SK-N-SH (cell line): Measurements from ENCODE around the gene SLN. TPM values are rescaled to one million over a fixed set of nuclear protein-coding genes. Genes with fewer than 3 reads are reported as not detected.

ENCODE experiments used
- CTCF ChIA-PET: fragments of 300-600, 350-600 bp; formaldehyde crosslinking; extraction: SDS; loops from one replicate; lab custom pipeline; 2021; lab: Yijun Ruan, JAX
- POLR2A ChIA-PET: fragments of 350-600 bp; sonication (Branson Sonifier 250); formaldehyde crosslinking; extraction: SDS; loops from one replicate; lab custom pipeline; 2020; ENCODE audit warnings: antibody characterized with exemption, inconsistent platforms; lab: Yijun Ruan, JAX
- DNase-seq: peaks from one replicate; pipeline ENCODE4 v3.0.0; 2012
- H2AFZ ChIP-seq: fragments of 200-600 bp; sonication (generic); 2 replicates; pipeline ENCODE4 v1.8.1; 2016; ENCODE audit warnings: antibody characterized with exemption, mild to moderate bottlenecking, low read depth
- H3F3A ChIP-seq: fragments of 200-600 bp; sonication (generic); replicated peaks from 2 replicates; pipeline ENCODE3; 2016; ENCODE audit warnings: antibody characterized with exemption, mild to moderate bottlenecking; ENCODE audit not compliant: insufficient read depth
- H3K27ac ChIP-seq, 2 experiments: fragments of 200-500 bp in 1 of 2; fragments of 200-600 bp in 1 of 2; sonication (Bioruptor generic) in 1 of 2; sonication (generic), shearing (Covaris generic) in 1 of 2; 2 replicates each; pipeline versions ENCODE4 v1.5.1 to v1.6.1; 2014 to 2016; ENCODE audit warnings: low read depth in 2 of 2, inconsistent platforms in 1 of 2, low read length in 1 of 2, mild to moderate bottlenecking in 1 of 2, mixed read lengths in 1 of 2
- H3K27me3 ChIP-seq: fragments of 200-600 bp; sonication (generic), shearing (Covaris generic); 2 replicates; pipeline ENCODE4 v1.6.1; 2016; ENCODE audit warnings: mixed run types; ENCODE audit not compliant: insufficient read depth
- H3K36me3 ChIP-seq, 2 experiments: fragments of 200-500 bp in 1 of 2; fragments of 200-600 bp in 1 of 2; sonication (Bioruptor generic) in 1 of 2; sonication (generic) in 1 of 2; replicated peaks in 1 of 2; 2 replicates each; pipeline versions ENCODE3 to v1.5.1; 2014 to 2016; ENCODE audit warnings: low read length in 1 of 2, mild to moderate bottlenecking in 1 of 2; ENCODE audit not compliant: insufficient read depth in 2 of 2, control insufficient read depth in 1 of 2
- H3K4me1 ChIP-seq, 2 experiments: fragments of 200-500 bp in 1 of 2; fragments of 200-600 bp in 1 of 2; sonication (Bioruptor generic) in 1 of 2; sonication (generic), shearing (Covaris generic) in 1 of 2; 2 replicates each; pipeline versions ENCODE4 v1.5.1 to v1.6.1; 2014 to 2016; ENCODE audit warnings: low read depth in 1 of 2, low read length in 1 of 2, mixed run types in 1 of 2; ENCODE audit not compliant: insufficient read depth in 2 of 2, control insufficient read depth in 1 of 2
- H3K4me2 ChIP-seq: fragments of 200-600 bp; sonication (generic), shearing (Covaris generic); 2 replicates; pipeline ENCODE4 v1.6.1; 2017; ENCODE audit warnings: mixed run types
- H3K4me3 ChIP-seq, 2 experiments: fragments of 200-500 bp in 1 of 2; fragments of 200-600 bp in 1 of 2; sonication (Bioruptor generic) in 1 of 2; sonication (generic), shearing (Covaris generic) in 1 of 2; 2 replicates each; pipeline versions ENCODE4 v1.5.1 to v1.8.1; 2014 to 2016; ENCODE audit warnings: low read depth in 2 of 2, inconsistent platforms in 1 of 2, low read length in 1 of 2, mild to moderate bottlenecking in 1 of 2, mixed read lengths in 1 of 2, moderate library complexity in 1 of 2
- H3K79me2 ChIP-seq: fragments of 200-600 bp; sonication (generic); 2 replicates; pipeline ENCODE4 v1.8.1; 2017; ENCODE audit warnings: mild to moderate bottlenecking; ENCODE audit not compliant: insufficient read depth
- H3K9ac ChIP-seq: fragments of 200-600 bp; sonication (generic); 2 replicates; pipeline ENCODE4 v1.6.1; 2017; ENCODE audit warnings: mixed run types
- H3K9me2 ChIP-seq: fragments of 200-600 bp; sonication (generic); 2 replicates; pipeline ENCODE4 v1.6.1; 2017; ENCODE audit warnings: mixed run types
- H3K9me3 ChIP-seq: fragments of 200-600 bp; sonication (generic); 2 replicates; pipeline ENCODE4 v1.6.1; 2017; ENCODE audit warnings: mixed run types, mild to moderate bottlenecking, moderate library complexity
- H4K20me1 ChIP-seq: fragments of 200-600 bp; sonication (generic); 2 replicates; pipeline ENCODE4 v1.6.1; 2017; ENCODE audit warnings: mild to moderate bottlenecking, mixed run types; ENCODE audit not compliant: insufficient read depth
- CHD2 ChIP-seq: fragments of 150-350 bp; IDR thresholded peaks from 2 replicates; pipeline ENCODE4 v1.6.1; 2018; ENCODE audit warnings: low read length; ENCODE audit not compliant: partially characterized antibody
- EP300 ChIP-seq, 2 experiments: IDR thresholded peaks; 2 replicates each; pipeline versions ENCODE4 v1.4.0 to v1.6.1; 2012; ENCODE audit warnings: borderline replicate concordance in 1 of 2, low read depth in 1 of 2, low read length in 1 of 2
- FOSL2 ChIP-seq: IDR thresholded peaks from 2 replicates; pipeline ENCODE4 v1.4.0; 2012; ENCODE audit warnings: low read depth, mild to moderate bottlenecking, moderate library complexity, borderline replicate concordance
- FOXM1 ChIP-seq: IDR thresholded peaks from 2 replicates; pipeline ENCODE4 v1.4.0; 2012; ENCODE audit warnings: low read depth, mild to moderate bottlenecking
- GABPA ChIP-seq: IDR thresholded peaks from 2 replicates; pipeline ENCODE4 v1.4.0; 2012; ENCODE audit warnings: low read depth, mild to moderate bottlenecking
- GATA2 ChIP-seq: sonication (generic); formaldehyde crosslinking; IDR thresholded peaks from 2 replicates; pipeline ENCODE4 v1.5.0; 2020; ENCODE audit warnings: mild to moderate bottlenecking, missing genetic modification reagents
- IRF3 ChIP-seq: fragments of 150-350 bp; IDR thresholded peaks from 2 replicates; pipeline ENCODE4 v1.6.1; 2016; ENCODE audit warnings: mild to moderate bottlenecking, low read depth, low read length
- JUND ChIP-seq: IDR thresholded peaks from 2 replicates; pipeline ENCODE4 v1.4.0; 2012
- NFIC ChIP-seq: IDR thresholded peaks from 2 replicates; pipeline ENCODE4 v1.4.0; 2012; ENCODE audit warnings: borderline replicate concordance
- PBX3 ChIP-seq: IDR thresholded peaks from 2 replicates; pipeline ENCODE4; 2012
- REST ChIP-seq: IDR thresholded peaks from 2 replicates; pipeline ENCODE4 v1.6.1; 2012; ENCODE audit warnings: mild to moderate bottlenecking, low read depth, low read length, moderate library complexity
- RFX5 ChIP-seq: IDR thresholded peaks from 2 replicates; pipeline ENCODE4 v1.6.1; 2012; ENCODE audit warnings: mild to moderate bottlenecking, improper control_type of control experiment, low read length
- RXRA ChIP-seq: IDR thresholded peaks from 2 replicates; pipeline ENCODE4 v1.4.0; 2012; ENCODE audit warnings: low read depth, mild to moderate bottlenecking, borderline replicate concordance
- SMC3 ChIP-seq: IDR thresholded peaks from 2 replicates; pipeline ENCODE4 v1.6.1; 2012; ENCODE audit warnings: low read depth, low read length, improper control_type of control experiment
- TCF12 ChIP-seq: IDR thresholded peaks from 2 replicates; pipeline ENCODE4 v1.4.0; 2012
- TEAD4 ChIP-seq: IDR thresholded peaks from 2 replicates; pipeline ENCODE4 v1.4.0; 2012; ENCODE audit warnings: mild to moderate bottlenecking, borderline replicate concordance; ENCODE audit not compliant: insufficient read depth
- USF1 ChIP-seq: IDR thresholded peaks from 2 replicates; pipeline ENCODE4 v1.4.0; 2012; ENCODE audit warnings: low read depth, borderline replicate concordance
- USF2 ChIP-seq: fragments of 150-350 bp; IDR thresholded peaks from 2 replicates; pipeline ENCODE4 v1.6.1; 2017; ENCODE audit warnings: antibody characterized with exemption, low read length, low read depth, borderline replicate concordance
- YY1 ChIP-seq: IDR thresholded peaks from 2 replicates; pipeline ENCODE4 v1.4.0; 2012; ENCODE audit warnings: low read depth, mild to moderate bottlenecking
- WGBS: methylation state at CpG from one replicate; pipeline ENCODE4 v1.1.6; 2017; ENCODE audit warnings: low lambda C conversion rate; 5-methylcytosine and 5-hydroxymethylcytosine counted together
- polyA plus RNA-seq, 3 experiments: library from polyadenylated mRNA; depleted of rRNA; stranded (reverse); fragments of >200 nt; gene quantifications; 2 replicates each; pipeline ENCODE4 v1.2.3, GENCODE V29; 2012

The SLN gene
- polyA plus RNA-seq, 1 of the 3 experiments (the other 2 are of a cell fraction), result not detected

GRCh38 chr11:107679255-107680024, 32.4 kb downstream of the SLN start:
- H3K4me3 ChIP-seq, result no peak overlapping the region
- no peaks in the 10 kb centered on the region for H3K79me2 ChIP-seq
- H3K9ac ChIP-seq, result no peak overlapping the region
- no peak overlapping the region for H2AFZ ChIP-seq
- H3K9me2 ChIP-seq, result no peaks in the 10 kb centered on the region
- CTCF ChIA-PET, result interaction anchor here (1.9 kb wide), 1 partner anchor 117 kb away, joined by 7 read pairs; no protein-coding TSS in a partner anchor
- H3K9me3 ChIP-seq, result no peaks in the 10 kb centered on the region
- no peaks in the 10 kb centered on the region for H3F3A ChIP-seq
- no peak for DNase-seq
- POLR2A ChIA-PET, result no interaction called here
- H3K4me2 ChIP-seq, result no peak overlapping the region
- 45% methylated on average over 4 of the region's 4 CpGs for WGBS
- H4K20me1 ChIP-seq, result no peaks in the 10 kb centered on the region
- no peaks in the 10 kb centered on the region; the same call in 1 of the 2 replicates for H3K27me3 ChIP-seq
- H3K36me3 ChIP-seq, result no peaks in the 10 kb centered on the region
- H3K4me1 ChIP-seq, result no peaks in the 10 kb centered on the region
- TF ChIP-seq GABPA, result no peak
- TF ChIP-seq PBX3, result no peak
- no peak for TF ChIP-seq SMC3
- no peak for TF ChIP-seq USF2
- TF ChIP-seq IRF3, result no peak
- TF ChIP-seq YY1, result no peak
- TF ChIP-seq NFIC, result no peak
- TF ChIP-seq JUND, result no peak
- TF ChIP-seq FOXM1, result no peak
- no peak for TF ChIP-seq FOSL2
- no peak for TF ChIP-seq REST
- TF ChIP-seq TEAD4, result no peak
- TF ChIP-seq EP300 (IDR thresholded peaks at IDR 0.05; ENCODE audit: borderline replicate concordance in 1 of 2, low read depth in 1 of 2, low read length in 1 of 2), result no peak
- no peak for TF ChIP-seq CHD2
- TF ChIP-seq TCF12, result no peak
- no peak for TF ChIP-seq GATA2
- TF ChIP-seq RFX5, result no peak
- no peak for TF ChIP-seq USF1
- TF ChIP-seq RXRA, result no peak
- H3K27ac ChIP-seq, result no peak overlapping the region
